Measurements from ENCODE around the gene TNFRSF19.

- TF ChIP-seq, protein P1, sequence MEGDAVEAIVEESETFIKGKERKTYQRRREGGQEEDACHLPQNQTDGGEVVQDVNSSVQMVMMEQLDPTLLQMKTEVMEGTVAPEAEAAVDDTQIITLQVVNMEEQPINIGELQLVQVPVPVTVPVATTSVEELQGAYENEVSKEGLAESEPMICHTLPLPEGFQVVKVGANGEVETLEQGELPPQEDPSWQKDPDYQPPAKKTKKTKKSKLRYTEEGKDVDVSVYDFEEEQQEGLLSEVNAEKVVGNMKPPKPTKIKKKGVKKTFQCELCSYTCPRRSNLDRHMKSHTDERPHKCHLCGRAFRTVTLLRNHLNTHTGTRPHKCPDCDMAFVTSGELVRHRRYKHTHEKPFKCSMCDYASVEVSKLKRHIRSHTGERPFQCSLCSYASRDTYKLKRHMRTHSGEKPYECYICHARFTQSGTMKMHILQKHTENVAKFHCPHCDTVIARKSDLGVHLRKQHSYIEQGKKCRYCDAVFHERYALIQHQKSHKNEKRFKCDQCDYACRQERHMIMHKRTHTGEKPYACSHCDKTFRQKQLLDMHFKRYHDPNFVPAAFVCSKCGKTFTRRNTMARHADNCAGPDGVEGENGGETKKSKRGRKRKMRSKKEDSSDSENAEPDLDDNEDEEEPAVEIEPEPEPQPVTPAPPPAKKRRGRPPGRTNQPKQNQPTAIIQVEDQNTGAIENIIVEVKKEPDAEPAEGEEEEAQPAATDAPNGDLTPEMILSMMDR (conservative IDR thresholded peaks at IDR 0.05; ENCODE audit: low read depth, low read length), result no peak
- TF ChIP-seq EZH2 (IDR thresholded peaks at IDR 0.05; ENCODE audit: borderline replicate concordance, low read depth, low read length, poor library complexity, severe bottlenecking), result no peak
Observed at GRCh38 chr13:23692816-23693215, 122.6 kb downstream of the TNFRSF19 start.
